ENCODE data around the gene TREX2.

Gene TREX2

GRCh38 chrX:153454901-153455550 lies 9.2 kb upstream of the TREX2 start:
- no peak for DNase-seq

- no peak for DNase-seq
These were observed 5.1 kb upstream of the TREX2 start for GRCh38 chrX:153450949-153451277.

GRCh38 chrX:153450114-153450948 lies 4.5 kb upstream of the TREX2 start:
- DNase-seq, result no peak

GRCh38 chrX:153449368-153450113 lies 3.7 kb upstream of the TREX2 start:
- DNase-seq, result no peak

GRCh38 chrX:153448556-153449367 lies 2.9 kb upstream of the TREX2 start:
- no peak for DNase-seq

GRCh38 chrX:153447581-153447960 lies 1.7 kb upstream of the TREX2 start:
- no peak for DNase-seq

GRCh38 chrX:153446950-153447580 lies 1.2 kb upstream of the TREX2 start:
- no peak for DNase-seq

- DNase-seq, result no peak
These were observed 730 bp upstream of the TREX2 start for GRCh38 chrX:153446636-153446936.

GRCh38 chrX:153445106-153445855 lies 575 bp downstream of the TREX2 start:
- DNase-seq, result no peak

GRCh38 chrX:153444333-153445011 lies 1.4 kb downstream of the TREX2 start:
- DNase-seq, result no peak

GRCh38 chrX:153443476-153444332 lies 2.2 kb downstream of the TREX2 start:
- DNase-seq, result no peak

GRCh38 chrX:153442463-153442862 lies 3.4 kb downstream of the TREX2 start:
- no peak for DNase-seq

- DNase-seq, result no peak
These were observed 3.9 kb downstream of the TREX2 start for GRCh38 chrX:153441981-153442380.

GRCh38 chrX:153441296-153441695 lies 4.6 kb downstream of the TREX2 start:
- DNase-seq, result peak; percentile 21

- peak; percentile 35 for DNase-seq
These were observed 5.2 kb downstream of the TREX2 start for GRCh38 chrX:153440556-153441135.

- no peak for DNase-seq
These were observed 5.9 kb downstream of the TREX2 start for GRCh38 chrX:153439977-153440376.

- peak; percentile 46 for DNase-seq
These were observed 7.3 kb downstream of the TREX2 start for GRCh38 chrX:153438532-153438931.

- DNase-seq, result no peak
These were observed 10.0 kb downstream of the TREX2 start for GRCh38 chrX:153435845-153436244.

GRCh38 chrX:153434801-153435200 lies 11.1 kb downstream of the TREX2 start:
- DNase-seq, result no peak

- no peak for DNase-seq
These were observed 12.0 kb downstream of the TREX2 start for GRCh38 chrX:153433781-153434285.

All from NCI-H69 (cell line).